ENCODE results near the gene CRIM1. TPM values are rescaled to one million over a fixed set of nuclear protein-coding genes. Genes with fewer than 3 reads are reported as not detected.
A peak's percentile ranks its signal among the peaks of the same experiment; 100 is the strongest.

Gene CRIM1
- polyA plus RNA-seq, 1 donor = 21.1 TPM

DNA sequence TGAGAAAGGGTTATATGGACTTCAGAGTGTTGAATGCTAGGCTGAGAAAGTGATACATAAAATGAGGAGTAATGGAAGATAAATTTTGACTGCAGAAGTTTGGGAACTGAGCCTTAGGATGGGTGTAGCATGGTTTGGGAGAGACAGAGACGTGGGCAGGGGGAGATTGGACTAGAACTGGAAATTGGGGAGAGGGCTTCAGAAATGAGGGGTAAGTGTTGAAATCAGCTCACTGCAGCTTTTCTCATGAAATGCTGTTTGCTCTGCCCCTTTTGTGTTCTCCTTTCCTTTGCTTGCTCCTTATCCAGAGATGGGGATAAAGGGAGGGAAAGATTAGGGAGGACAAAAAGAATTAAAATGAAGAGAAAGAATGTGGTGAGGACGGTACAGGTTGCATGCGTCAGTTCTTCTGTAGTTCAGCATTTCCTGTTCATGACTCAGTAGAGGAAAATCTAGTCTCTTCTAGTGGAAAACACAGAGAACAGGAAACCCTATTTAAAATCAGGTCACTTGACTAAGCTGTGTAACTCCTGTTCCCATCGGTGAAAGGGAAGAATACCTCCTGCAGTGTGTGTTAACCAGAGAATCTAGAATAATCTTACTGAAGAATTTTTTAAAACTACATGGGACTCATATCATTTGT lies 105.6 kb downstream of the CRIM1 start:
- DNase-seq = no peak

DNA sequence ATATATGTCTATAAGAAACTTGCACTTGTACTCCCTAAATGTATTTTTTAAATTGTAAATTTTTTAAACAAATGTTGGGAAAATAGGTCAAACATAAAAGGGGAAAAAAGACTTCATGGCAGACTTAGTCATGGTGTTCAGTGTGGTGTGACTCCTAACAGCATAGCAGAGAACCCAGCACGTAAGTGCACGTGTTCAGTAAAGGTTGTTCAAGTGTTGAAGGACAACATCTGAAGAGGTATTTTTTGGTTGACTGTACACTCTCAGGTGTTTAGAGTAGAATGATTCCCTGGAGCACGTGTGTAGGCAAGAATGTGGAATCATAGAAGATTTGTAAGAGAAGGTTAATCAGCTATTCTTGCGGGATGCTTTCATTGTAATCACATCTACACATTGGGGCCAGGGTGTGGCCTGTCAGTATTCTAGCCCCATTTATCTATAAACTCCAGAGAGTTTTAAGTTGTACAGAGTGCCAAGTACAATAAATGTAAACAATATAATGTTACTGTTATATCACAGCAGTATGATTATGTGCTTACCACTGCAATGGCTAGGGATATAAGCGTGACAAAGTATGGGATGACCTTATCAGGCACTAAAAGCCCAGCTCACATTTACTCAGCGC lies 106.8 kb downstream of the CRIM1 start:
- no peak for DNase-seq

DNA sequence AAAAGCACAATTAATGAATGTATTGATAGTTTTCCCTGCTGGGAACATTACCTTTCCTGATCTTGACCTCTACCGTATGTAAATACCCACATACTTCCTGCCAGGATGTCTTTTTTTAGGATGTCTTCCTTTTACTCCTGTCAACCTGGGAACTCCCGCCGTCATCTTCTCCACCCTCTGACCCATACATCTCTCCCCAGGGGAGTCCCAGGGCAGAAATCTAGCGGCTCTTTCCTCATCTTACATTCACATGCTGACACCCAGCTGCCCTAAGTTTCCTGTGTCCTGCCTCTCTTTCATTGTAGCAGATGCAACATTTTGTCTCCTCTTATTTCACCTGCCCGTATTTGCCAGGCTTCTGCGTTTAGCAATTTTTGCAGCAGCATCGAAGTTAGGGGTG lies 107.8 kb downstream of the CRIM1 start:
- DNase-seq = no peak

DNA sequence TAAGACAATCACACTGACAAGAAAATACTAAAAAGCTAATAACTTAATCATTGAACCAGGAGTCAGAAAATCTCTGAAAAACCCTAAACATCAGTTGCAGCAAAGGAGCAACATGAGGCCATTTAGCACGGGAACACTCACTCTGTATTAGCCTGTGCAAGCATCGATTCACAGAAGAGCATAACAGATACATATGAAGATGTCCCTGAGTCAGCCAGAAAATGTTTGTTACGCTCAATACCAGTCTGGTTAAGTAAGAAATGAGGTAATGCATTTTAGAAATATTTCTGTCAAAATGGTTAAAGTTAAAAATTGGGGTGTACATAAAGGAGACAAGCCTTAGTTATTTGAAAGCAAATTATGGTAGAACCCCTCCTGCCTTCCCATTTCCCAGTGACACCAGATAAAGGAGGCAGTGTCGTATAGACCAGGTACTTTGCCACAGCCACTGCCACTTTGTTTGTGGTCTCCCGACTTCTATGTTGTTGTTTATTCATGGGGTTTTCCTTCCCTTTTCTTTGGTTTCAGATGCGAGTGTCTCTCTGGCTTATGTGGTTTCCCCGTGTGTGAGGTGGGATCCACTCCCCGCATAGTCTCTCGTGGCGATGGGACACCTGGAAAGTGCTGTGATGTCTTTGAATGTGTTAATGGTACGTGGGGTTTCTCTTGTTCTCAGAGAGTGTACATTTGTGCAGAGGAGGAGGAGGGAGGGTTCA lies 108.6 kb downstream of the CRIM1 start:
- DNase-seq = no peak

DNA sequence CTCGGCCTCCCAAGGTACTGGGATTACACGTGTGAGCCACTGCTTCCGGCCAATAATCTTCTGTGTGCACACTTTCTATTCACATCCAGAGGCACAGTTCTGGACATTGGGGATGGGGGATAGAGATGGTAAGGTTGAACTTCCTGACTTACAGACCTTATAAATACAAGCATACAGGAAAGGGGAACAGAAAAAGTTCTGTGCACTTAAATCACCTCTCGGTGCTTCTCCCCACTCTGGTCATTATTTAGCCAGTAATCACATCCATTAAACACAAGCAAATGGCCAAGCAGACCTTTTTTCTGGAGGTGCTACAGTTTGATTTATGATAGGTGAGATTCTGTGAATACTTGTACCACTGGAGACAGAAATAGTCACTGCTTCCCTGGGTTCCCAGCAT lies 110.6 kb downstream of the CRIM1 start:
- DNase-seq = no peak

DNA sequence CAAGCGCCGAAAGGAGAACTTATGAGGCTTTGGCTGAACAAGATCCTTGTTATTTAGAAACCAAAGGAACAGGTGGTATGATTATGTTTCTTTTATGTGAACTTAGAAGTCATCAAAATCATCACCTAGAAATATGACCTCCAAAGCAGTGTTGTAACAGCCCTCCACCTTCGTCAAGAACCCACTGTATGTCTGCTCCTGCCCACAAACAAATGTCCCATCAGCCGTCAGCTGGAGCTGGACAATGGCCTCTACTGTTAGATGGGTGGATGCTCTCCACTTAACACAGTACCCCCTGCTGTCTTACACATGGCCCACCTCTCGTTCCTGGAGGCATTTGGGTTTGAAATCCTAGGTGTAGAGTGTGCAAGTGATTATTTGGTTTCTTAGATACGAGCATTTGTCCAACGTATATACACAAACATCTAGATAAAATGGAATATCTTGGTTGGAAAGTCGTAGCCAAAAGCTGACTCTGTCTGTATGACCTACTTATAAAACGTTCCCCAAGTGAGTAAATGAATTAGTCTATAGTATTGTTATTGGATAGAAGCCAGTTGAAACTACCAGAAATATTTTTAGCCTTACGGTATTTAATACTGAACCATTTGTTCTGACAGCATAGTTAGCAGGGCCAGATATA lies 113.0 kb downstream of the CRIM1 start:
- no peak for DNase-seq

DNA sequence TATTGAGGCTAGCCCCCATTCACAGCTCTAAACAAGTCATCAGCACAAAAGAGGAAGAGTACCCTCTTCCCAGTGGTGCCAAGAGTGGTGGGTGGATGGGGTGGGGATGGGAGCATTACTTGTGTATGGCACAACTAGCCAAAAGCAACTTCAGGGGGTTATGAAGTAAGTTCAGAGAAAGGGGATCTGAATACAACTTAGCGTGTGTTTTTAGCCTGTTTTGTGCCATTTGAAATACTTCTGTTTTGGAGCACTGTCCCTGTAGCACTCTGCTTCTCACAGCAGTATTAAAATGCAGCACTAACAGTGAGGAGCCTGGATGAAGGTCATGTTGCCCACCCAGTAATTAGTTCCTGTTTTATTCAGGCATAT lies 113.5 kb downstream of the CRIM1 start:
- no peak for DNase-seq

DNA sequence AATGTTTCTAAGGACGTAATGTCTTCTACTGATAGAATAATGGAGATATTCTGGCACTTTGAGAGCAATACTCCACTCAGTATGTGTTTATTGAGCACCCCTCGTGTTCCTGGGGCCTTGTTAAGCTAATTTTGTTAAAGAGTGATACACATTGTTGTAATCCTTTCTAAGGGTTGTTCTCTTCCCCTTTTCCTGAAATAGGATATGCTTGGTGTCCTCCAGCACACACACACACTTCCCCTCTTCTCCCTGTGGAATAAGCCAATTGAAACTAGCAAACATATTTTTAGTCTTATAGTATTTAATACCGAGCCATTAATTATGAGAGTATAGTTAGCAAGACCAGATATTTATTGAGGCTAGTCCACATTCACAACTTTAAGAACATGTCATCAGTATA lies 114.1 kb downstream of the CRIM1 start:
- no peak for DNase-seq

DNA sequence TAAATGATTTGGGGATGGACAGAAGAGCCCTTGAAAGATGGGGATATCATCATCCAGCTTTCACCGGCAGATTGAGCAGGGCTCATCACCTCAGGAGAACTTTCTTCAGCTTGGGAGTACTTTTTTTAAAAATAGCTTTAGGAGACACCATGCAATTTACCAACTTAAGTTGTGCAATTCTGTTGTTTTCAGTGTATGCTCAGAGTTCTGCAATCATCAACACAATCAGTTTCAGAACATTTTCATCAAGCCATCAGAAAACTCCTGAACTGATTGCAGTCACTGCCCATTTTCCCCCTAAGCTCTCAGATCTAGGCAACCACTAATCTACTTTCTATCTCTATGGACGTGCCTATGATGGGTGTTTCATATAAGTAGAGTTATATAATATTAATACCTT lies 117.7 kb downstream of the CRIM1 start:
- no peak for DNase-seq

DNA sequence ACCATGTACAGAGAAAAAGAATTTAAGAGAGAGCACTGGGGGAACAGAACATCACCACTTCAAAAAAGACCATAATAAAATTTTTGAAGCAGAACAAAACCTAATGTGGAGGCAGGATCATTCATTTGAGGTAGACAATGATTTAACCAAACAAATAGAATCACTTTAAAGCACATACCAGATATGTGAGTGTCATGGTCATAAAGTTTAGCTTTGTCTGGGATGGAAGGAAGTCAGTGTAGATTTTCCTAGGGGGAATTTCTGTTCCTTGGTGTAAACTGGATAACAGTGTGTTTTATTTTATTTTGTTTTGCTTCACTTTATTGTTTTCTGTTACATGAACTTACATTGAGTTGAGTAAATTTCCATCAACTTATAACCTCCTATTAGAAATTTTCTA lies 120.8 kb downstream of the CRIM1 start:
- DNase-seq = no peak

DNA sequence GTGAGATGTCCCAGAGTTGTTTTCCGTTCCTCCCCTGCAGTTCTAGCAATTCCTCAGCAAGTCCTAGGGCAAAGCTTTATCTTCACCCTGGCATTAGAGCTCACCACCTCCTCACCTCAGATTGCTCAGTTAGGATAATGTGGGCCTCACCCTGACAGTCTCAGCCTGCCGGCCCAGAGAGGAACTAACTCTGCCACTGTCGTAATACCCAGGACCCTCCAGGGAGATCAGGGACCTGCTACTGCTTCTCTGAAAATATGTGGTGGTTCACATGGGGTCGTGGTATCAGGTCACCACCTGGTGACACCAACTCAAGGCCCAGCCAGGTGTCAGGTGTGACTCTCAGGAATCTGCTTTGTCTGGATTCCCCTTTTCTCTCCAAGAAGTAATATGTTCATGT lies 121.7 kb downstream of the CRIM1 start:
- no peak for DNase-seq

DNA sequence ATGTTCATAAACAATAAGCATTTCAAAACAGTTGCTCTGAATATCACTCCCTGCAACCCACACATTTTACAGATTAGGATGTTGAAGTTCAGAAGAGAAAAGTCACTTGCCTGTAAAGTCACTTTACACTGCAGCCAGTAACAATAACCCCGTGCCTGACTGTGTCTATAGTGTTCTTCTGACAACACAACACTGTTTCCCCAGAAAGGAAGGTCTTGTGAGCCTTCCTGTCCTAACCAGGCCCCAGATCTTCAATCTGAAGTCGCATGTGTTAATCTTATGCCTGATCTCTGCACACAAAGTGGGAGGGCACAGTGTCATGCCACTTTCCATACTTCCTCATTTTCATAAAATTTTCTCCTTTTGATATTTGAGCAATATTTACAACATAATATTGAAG lies 122.2 kb downstream of the CRIM1 start:
- no peak for DNase-seq

DNA sequence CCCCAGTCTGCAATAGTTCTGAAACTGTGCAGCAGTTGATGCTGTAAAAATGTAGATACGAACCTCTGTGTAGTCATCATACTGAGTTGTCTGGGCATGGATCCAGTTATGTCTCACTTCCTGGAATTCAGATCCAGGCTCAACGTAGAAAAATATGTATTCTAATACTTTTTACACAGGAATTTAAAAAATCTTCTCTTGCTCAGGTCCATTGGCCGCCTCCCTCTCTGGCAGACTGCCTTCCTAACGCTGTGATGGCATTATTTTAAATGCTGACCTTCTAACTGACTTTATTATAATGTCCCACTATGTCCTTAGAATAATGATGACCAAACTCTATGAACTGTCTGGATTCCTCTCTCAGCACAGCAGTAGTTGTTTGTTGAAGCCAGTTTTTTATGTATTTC lies 122.8 kb downstream of the CRIM1 start:
- peak; percentile 88 for DNase-seq

DNA sequence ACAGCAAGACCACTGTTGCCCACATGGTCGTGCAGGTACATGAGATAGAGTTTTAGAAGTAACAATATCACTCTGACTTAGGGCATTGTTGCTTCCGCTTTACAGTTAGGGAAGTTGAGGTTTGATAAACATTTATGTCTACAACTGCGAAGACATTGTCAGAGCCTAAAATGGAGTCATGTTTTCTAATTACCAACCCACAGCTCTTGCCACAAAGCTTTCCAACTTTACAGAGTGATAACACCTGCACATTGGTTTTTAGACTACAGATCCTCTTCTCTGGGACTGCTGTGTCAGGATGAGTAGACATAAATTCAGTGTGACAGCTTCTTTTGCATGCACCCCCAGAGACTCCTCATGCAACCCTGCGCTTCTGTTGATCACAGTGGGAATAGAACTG lies 123.4 kb downstream of the CRIM1 start:
- DNase-seq = no peak

DNA sequence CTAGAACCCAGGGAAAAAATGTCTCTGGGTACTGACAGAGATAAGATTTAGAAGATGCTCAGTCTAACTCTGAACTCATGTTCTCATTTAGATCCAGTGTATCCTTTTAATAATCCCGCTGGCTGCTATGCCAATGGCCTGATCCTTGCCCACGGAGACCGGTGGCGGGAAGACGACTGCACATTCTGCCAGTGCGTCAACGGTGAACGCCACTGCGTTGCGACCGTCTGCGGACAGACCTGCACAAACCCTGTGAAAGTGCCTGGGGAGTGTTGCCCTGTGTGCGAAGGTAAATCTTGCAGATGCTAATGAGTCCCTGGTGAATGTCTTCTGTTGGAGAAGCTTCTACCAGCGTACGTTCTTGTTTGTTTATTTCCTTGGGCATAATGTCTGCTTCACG lies 123.8 kb downstream of the CRIM1 start:
- DNase-seq = no peak

DNA sequence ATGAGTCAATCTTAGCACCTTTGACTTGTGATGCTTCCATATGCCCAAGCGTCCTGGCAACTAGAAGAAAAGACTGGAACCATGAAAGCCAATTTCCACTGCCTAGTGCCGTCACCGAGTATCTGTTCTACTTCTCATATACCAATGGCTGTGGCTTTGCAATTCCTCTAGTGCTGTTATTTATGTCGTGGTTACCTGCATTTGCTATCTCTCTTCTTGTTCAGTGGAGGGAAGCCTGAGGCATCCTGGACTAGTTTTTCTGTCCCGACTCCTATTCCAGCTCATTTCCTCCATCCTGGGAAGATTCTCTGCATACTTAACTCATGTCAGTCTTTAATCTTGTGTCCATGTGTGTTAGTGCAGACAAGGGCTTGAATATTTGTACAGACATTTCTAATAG lies 124.5 kb downstream of the CRIM1 start:
- no peak for DNase-seq

DNA sequence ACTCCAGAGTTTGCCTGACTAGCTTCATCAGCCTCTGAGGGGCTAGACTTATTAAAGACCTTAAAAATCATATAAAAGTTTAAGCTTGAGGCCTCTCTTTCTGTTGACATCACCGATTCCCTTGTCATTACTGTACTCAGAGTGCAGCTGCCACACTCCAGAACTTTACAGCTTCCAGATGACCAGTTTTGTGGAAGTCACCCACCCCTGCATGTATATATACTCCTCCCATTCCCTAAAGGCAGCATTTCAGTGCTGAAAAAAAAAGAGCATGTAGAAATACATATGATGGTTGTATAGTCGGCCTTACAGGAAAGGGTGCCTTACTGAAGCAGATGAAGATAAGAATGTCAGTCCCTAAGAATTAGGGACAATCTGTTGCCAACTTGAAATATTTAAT lies 125.1 kb downstream of the CRIM1 start:
- DNase-seq = peak; percentile 23

DNA sequence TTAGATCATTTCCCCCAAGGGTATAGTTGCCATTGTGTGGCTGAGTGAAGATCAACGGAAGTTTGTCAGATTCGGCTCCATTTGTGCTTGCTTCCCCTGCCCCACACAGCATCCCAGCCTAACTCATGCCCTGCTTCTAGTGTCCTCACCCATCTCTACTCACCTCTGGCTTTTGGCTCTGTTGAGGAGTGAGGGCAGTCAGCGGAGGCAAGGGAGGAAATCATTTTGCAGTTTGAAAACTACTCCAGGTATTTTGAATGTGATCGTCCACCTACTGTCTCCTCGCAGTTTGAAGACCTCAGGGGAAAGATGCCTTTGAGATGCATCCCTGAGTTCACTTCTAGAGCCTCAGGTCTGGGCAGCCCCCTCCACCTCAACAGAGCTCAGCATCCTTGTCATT lies 126.1 kb downstream of the CRIM1 start:
- DNase-seq = no peak

DNA sequence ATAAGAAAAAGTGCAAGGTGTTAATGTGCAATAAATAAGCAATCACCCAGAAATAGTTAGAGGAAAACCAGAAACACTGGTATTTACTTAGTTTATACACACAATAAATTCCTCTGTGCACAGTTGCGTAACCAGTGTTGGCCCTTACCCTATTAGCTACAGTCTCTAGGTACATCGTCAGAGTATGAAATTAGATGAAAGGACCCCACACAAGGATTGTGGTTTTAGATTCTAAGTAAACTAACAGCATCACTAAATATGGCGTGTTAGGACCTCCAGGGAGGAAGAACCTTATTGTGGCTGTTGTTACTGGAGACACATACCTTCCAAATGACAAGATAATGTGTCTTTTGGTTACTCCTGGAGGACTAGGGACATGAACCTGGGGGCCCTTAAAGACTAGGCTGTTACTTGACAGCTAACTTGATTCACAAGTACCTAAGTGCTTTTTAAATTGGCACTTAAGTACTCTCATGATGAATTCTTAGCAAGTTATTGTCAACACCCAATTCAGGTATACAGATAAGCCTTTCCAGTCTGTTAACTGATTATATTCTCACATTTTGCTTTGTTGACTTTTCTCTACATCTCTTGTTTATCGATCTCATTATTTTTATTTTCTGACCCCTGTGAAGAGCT lies 127.1 kb downstream of the CRIM1 start:
- DNase-seq = no peak

DNA sequence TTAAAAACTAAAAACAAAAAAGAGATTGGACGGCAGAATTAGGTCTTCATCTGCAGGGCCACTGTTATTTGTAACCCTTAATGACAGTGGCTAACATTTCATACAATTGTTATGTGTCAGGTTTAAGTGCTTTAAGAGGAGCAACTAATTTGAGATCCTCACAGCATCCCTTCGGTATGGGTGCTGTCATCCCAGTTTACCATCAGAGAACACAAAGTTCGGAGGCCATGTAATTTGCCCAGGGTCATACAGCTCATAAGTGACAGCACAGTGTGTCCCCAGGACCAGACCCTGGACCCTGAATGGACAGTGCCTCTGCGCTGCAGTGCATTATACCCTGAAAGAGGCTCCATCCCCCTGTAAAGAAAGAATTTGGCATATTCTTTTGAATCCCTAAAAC lies 127.7 kb downstream of the CRIM1 start:
- DNase-seq = no peak

DNA sequence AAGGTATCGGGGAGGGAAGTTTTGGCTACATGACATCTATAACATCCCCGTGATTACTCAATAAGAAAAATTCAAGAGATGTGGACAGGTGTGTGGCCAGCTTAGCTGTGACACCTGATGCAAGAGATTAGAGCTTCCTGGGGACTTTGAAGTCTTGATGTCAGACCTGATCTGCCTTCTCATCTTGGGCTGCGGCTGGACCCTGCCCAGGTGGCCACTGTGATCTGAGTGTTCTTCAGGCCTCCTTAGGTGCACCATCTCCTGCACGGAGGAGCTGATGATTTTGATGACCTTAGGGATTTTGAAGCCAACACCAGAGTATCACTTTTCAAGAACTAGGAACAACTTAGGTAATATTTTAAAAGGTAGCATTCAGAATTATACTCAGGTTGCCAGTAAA lies 128.9 kb downstream of the CRIM1 start:
- no peak for DNase-seq

DNA sequence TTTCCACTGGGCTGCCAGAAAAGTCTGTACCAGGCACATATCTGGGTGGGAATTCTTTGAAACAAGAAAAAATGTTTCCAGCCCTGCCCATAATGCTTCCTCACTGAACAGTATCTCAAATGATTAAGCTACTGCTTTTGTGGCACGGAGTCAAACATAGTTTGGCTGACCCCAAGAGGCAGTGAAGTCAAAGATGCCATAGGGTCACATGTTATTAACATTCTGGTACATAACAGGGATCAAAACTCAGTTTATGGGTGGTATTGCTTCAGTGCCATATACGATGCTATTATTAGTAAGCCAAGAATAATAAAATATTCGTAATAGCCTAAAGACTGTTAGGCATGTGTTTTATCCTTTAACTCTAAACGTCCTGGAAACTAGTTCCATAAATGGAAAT lies 129.9 kb downstream of the CRIM1 start:
- DNase-seq = no peak

DNA sequence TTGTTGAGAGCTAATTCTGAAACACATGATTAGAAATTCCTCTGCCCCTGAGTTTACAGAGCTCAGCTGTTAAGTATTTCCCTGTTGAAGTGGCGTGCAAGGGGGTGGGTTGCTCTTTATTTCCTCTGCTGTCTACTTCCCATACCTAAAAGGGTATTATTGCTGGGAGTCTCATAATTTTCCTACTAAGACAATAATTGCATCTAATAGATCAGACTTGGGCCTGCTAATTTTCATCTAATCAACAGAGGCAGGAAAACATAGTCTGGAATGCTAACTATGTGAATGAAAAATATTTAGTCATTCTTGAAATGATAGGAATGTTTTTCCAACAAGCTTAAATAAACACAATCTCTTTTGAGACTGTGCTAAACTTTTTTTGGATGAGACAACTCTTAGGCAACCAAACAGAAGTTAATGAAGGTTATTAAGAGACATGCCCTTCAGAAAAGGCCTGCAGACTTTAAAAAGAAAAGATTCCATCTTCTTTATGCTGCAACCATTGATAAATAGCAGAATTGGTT lies 131.0 kb downstream of the CRIM1 start:
- no peak for DNase-seq
